Type B pancreatic cell (in vitro differentiated cells): ENCODE measurements around the gene C2CD4C. TPM values are rescaled to one million over a fixed set of nuclear protein-coding genes. Genes with fewer than 3 reads are reported as not detected.
"Not testable (repeated sequence)": the region's sequence is repeated elsewhere in the genome, so short reads cannot be mapped to it uniquely, and the experiment has no call there.

Experiments used
- DNase-seq: peaks from one replicate; pipeline ENCODE4 v3.0.0; 2021; ENCODE audit warnings: mixed read lengths; ENCODE audit not compliant: unreplicated experiment; ENCODE audit errors: extremely low spot score
- H3K27ac Mint-ChIP-seq: 2 replicates; pipeline ENCODE4 v1.8.0; 2021; ENCODE audit warnings: mild to moderate bottlenecking, mixed read lengths
- H3K27me3 Mint-ChIP-seq: 2 replicates; pipeline ENCODE4 v1.8.0; 2021; ENCODE audit warnings: mixed read lengths
- H3K36me3 Mint-ChIP-seq: 2 replicates; pipeline ENCODE4 v1.8.0; 2021; ENCODE audit warnings: mixed read lengths
- H3K4me1 Mint-ChIP-seq: one replicate; pipeline ENCODE4 v1.8.0; 2021; ENCODE audit warnings: mixed read lengths; ENCODE audit not compliant: unreplicated experiment
- H3K4me3 Mint-ChIP-seq: 2 replicates; pipeline ENCODE4 v1.8.0; 2021; ENCODE audit warnings: mild to moderate bottlenecking, mixed read lengths
- H3K9me3 Mint-ChIP-seq: 2 replicates; pipeline ENCODE4 v1.8.0; 2021; ENCODE audit warnings: mixed read lengths
- total RNA-seq: library from RNA; stranded (reverse); gene quantifications from 2 replicates; pipeline ENCODE4 v1.2.1, GENCODE V29; 2021; ENCODE audit warnings: low replicate concordance
- TF ChIP-seq, protein P1 (sequence below): fragments of 200-600 bp; sonication (generic); conservative IDR thresholded peaks from 2 replicates; pipeline ENCODE4 v1.5.0; 2021; ENCODE audit warnings: antibody characterized with exemption, mild to moderate bottlenecking

C2CD4C gene
- total RNA-seq, 1 donor from 2014 or later, result 6.0 TPM

DNA sequence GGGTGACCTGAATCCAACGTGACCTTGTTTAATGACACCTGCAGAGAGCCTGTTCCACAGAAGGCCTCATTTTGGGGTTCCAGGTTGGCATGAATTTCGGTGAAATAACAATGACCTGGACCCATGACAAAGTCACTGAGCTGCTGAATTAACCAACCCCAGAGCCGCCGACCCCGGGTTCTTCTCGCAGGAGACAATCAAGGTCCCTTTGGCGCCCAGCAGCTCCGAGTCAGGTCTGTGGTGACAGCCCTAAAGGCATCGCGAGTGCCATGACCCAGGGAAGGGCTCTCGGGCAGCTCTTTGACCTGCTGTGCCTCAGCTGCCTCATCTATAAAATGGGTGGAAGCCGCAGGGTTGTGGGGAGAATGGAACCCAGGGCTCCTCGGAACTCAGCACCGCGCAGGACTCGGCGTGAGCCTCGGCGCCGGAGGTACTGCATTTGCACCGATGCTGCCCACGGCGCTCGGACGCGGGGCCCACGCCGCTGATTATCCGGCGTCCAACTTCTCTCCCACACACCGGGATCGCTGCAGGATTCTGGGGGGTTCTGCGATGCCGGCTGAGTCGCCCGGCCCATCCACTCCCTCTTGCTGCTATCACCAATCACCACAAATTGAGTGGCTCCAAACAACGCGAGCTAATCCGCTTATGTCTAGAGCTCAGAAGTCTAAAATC lies 46.2 kb upstream of the C2CD4C start:
- Mint-ChIP-seq H3K4me1 (no peaks in the 10 kb centered on the region), H3K9me3 (no peaks in the 10 kb centered on the region), H3K4me3 (no peak overlapping the region), H3K36me3 (peaks cover 9% of the 10 kb centered on the region), H3K27me3 (peaks cover 5% of the 10 kb centered on the region), H3K27ac (no peak overlapping the region)
- no peak for DNase-seq
- TF ChIP-seq, protein P1, sequence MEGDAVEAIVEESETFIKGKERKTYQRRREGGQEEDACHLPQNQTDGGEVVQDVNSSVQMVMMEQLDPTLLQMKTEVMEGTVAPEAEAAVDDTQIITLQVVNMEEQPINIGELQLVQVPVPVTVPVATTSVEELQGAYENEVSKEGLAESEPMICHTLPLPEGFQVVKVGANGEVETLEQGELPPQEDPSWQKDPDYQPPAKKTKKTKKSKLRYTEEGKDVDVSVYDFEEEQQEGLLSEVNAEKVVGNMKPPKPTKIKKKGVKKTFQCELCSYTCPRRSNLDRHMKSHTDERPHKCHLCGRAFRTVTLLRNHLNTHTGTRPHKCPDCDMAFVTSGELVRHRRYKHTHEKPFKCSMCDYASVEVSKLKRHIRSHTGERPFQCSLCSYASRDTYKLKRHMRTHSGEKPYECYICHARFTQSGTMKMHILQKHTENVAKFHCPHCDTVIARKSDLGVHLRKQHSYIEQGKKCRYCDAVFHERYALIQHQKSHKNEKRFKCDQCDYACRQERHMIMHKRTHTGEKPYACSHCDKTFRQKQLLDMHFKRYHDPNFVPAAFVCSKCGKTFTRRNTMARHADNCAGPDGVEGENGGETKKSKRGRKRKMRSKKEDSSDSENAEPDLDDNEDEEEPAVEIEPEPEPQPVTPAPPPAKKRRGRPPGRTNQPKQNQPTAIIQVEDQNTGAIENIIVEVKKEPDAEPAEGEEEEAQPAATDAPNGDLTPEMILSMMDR, result no peak

DNA sequence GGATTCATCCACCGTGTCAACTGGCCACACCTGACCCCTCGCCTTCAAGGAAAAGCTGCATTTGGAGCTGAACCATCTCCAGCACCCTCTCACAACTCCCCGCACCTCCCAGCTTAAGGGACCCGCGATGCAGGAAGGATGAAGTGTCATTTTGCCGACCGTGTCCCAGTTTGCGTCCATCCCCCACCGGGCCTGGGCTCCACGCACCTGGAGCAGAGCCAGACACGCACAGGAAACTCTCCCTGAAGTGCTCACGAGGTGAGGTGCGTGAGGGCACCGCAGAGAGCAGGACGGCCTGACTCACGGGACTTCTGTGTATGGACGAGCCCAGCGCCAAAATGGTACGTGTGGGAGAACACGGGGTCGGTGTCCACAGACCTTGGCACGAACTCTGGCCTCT lies 44.7 kb upstream of the C2CD4C start:
- TF ChIP-seq, protein P1, result no peak
- Mint-ChIP-seq H3K9me3 (no peaks in the 10 kb centered on the region), H3K27ac (no peak overlapping the region), H3K27me3 (no peaks in the 10 kb centered on the region), H3K36me3 (peaks cover 9% of the 10 kb centered on the region), H3K4me3 (no peak overlapping the region), H3K4me1 (peaks cover 2% of the 10 kb centered on the region)
- DNase-seq, result no peak

DNA sequence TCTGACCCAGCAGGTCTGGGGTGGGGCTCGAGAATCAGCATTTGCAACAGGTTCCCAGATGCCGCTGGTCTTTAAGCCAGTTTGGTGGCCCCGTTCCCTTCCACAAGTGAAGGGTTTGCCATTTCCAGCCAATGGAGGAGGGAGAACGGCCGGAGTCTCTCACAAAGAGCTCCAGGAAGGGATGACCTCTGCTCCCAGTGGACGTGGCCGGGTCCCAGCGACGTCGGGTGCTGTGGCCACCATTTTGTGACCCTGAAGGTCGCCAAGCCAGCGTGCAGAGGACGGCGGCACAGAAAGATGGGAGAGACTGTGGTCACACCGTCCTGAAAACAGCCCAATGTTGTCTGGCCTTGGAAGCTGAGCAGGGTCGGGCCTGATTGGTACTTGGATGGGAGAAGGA lies 43.9 kb upstream of the C2CD4C start:
- TF ChIP-seq, protein P1, result no peak
- DNase-seq, result no peak
- Mint-ChIP-seq H3K9me3 (no peaks in the 10 kb centered on the region), H3K27ac (no peak overlapping the region), H3K36me3 (peaks cover 9% of the 10 kb centered on the region), H3K4me1 (peaks cover 7% of the 10 kb centered on the region), H3K27me3 (no peaks in the 10 kb centered on the region), H3K4me3 (no peak overlapping the region)

DNA sequence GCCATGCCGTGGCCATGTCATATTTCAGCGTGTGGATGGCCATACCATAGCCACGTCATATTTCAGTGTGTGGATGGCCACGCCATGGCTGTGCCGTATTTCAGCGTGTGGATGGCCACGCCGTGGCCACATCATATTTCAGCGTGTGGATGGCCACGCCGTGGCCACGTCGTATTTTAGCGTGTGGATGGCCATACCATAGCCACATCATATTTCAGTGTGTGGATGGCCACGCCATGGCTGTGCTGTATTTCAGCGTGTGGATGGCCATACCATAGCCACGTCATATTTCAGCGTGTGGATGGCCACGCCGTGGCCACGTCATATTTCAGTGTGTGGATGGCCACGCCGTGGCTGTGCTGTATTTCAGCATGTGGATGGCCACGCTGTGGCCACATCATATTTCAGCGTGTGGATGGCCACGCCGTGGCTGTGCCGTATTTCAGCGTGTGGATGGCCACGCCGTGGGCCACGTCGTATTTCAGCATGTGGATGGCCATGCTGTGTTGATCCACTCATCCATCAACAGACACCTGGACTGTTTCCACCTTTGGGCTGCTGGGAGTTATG lies 42.0 kb upstream of the C2CD4C start:
- H3K9me3 Mint-ChIP-seq, DNase-seq, H3K4me1 Mint-ChIP-seq, H3K27me3 Mint-ChIP-seq, H3K4me3 Mint-ChIP-seq, H3K27ac Mint-ChIP-seq, H3K36me3 Mint-ChIP-seq: not testable (repeated sequence)

DNA sequence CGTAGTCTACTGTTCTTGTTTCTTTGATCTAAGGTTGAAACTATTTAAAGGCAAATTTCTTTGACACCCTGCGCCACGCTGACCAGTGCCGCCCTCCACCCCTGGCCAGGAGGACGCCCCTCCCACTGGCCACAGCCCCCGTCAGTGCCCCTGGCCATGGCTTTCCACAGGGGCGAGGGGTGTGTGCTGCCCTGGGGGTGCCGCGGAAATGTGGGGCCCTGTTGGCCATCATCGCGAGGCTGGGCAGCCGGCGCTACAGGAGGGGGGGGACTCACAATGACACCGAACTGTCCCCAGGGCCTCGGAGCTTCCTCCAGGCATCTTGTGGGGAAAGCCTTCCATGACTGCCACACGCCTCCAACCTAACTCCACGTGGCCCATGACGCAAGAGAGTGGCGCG lies 41.0 kb upstream of the C2CD4C start:
- TF ChIP-seq, protein P1, result no peak
- Mint-ChIP-seq H3K4me3 (no peak overlapping the region), H3K27ac (no peak overlapping the region), H3K4me1 (peaks cover 7% of the 10 kb centered on the region), H3K9me3 (no peaks in the 10 kb centered on the region), H3K36me3 (peaks cover 5% of the 10 kb centered on the region), H3K27me3 (no peaks in the 10 kb centered on the region)
- DNase-seq, result no peak

DNA sequence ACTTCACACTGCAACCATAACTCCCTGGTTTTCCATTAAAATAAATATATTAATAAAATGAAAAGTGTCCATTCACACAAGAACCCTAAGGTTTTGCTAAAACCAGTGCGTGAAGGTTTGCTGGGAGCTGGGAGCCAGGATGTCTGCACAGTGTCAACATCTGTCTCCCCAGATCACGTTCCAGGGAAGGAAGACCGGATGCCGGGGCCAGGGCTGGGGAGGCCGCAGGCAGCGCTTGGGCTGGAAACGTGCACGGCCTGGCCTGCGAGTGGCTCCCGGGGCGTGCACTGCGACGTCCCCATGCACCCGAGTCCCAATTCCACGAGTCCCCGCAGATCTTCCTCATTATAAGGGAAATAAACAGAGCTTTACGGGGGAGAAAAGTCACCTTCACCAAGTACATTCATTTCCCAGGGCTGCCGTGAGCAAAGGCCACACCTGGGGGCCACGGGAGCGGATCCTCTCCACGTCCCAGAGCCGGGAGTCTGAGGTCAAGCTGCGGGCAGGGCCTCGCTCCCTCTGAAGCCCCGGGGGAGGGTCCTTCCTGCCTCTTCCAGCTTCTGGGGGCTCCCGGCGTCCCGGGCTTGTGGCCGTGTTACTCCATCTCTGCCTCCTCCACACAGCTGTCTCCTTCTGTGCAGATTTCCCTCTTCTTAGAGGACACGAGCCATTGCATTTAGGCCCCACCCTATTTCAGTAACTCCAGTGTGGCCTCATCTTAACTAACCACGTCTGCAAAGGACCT lies 39.0 kb upstream of the C2CD4C start:
- Mint-ChIP-seq H3K4me3 (no peak overlapping the region), H3K27me3 (no peaks in the 10 kb centered on the region), H3K4me1 (peaks cover 7% of the 10 kb centered on the region), H3K9me3 (no peaks in the 10 kb centered on the region), H3K27ac (no peak overlapping the region), H3K36me3 (peaks cover 5% of the 10 kb centered on the region)
- TF ChIP-seq, protein P1, result no peak
- DNase-seq, result no peak
